NCI-H82 (cell line): ENCODE results near the gene LLCFC1.
"Not testable (repeated sequence)": the region's sequence is repeated elsewhere in the genome, so short reads cannot be mapped to it uniquely, and the experiment has no call there.

Source experiments
- DNase-seq: peaks from one replicate; lab custom pipeline; 2025; lab: John Stamatoyannopoulos, UW

Gene LLCFC1

DNA sequence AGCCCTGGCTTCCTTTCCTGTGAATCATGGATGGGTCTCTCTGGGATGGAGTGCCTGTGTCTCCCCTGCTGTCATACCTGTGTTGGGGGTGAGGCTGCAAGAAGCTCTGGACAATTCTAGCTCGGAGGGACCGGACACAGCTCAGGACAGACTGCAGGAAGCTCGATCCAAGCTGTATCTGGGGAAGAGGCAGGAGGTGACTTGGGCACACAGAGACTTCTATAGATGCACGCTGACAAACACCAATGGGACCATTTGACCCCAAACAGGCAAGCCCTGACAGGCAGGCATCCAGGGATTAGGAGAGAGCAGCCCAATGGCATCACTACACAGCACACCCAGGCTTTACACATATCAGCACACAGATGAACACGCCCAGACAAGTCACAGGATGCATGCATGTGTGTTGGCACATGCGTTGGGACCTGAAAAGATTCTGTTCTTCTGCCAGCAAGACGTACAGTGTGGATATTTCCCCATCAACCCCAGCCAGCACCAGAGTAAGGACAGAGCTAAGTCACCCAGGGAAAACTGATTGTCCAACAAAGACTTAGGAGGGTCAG, 4.5 kb downstream of the LLCFC1 start:
- DNase-seq, result no peak

DNA sequence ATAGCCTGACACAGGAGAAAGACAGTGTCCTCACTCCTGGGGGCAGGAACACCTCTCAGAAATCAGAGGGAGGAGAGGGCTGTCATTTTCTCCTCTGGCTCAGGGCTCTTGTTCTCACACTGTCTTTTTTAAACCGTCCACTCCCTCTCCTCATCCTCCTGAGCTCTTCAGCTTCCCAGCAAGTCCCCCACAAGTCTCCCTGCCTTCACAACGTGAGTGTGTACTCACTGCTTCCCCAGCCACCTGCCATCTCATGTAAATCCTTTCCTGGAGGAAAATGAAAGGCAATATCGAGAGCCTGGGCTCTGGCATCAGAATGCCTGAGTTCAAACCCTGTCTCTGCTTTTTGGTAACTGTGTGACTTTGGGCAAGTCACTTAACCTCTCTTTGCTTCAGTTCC, 5.7 kb downstream of the LLCFC1 start:
- no peak for DNase-seq

DNA sequence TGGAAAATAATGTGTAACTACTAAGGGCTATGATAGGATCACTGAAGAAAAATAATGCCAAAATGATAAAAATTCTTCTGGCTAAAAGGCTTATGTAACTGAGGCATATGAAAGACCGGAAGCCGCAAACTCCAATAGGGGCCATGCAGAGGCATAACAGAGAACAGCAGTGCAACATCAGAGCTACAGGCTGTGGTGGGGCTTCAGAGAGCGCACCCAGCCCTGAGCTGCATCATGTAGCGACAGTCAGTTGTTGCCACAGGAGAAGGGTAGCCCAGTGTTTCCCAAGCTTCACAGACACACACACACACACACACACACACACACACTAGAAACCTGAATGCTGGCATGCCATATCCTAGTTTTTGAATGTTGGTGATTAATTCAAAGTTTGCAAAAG, 9.3 kb downstream of the LLCFC1 start:
- DNase-seq, result no peak

DNA sequence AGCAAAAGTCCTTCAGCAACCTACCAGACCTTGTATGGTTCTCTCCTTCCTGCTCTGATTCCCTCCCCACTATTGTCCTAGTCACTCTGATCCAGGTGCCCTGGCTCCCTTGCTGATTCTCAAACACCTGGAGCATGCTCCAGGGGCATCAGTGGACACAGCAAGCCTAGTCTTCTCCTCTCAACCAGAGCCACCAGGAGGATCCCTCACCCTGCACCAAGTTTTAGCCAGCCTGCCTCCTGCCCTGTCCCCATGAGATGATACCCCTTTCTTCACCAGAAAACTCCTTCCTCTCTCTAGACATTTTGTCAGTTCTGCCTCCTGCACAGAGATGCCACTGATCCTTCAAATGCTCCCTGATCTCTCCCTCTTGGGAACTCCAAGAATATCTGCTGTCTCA, 11.0 kb downstream of the LLCFC1 start:
- no peak for DNase-seq

DNA sequence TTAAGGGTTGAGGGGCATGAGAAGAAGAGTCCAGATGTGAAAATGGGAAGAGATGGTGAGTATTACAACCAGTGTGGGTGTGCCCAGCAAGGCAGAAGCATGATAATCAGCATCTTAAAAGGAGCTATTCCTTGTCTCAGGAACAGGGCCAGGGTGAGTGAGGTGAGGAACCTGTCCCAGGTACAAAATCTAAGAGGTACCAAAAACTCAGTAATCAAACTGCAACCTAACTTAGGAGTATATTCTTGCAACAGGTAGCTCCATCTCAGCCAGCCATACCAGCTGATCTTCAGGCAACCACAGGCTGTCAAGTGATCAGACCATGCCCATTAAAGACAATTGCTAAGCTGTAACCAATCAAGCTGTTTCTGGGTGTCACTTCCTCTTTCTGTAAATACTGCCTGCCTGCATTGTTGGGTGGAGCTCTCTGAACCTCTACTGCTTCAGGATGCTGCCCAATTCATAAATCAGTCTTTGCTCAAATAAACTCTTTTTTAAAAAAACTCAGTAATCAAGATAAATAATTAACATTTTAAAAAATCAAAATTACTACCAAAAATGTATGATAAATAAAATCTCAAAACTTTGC, 15.5 kb downstream of the LLCFC1 start:
- DNase-seq, result peak; percentile 18

DNA sequence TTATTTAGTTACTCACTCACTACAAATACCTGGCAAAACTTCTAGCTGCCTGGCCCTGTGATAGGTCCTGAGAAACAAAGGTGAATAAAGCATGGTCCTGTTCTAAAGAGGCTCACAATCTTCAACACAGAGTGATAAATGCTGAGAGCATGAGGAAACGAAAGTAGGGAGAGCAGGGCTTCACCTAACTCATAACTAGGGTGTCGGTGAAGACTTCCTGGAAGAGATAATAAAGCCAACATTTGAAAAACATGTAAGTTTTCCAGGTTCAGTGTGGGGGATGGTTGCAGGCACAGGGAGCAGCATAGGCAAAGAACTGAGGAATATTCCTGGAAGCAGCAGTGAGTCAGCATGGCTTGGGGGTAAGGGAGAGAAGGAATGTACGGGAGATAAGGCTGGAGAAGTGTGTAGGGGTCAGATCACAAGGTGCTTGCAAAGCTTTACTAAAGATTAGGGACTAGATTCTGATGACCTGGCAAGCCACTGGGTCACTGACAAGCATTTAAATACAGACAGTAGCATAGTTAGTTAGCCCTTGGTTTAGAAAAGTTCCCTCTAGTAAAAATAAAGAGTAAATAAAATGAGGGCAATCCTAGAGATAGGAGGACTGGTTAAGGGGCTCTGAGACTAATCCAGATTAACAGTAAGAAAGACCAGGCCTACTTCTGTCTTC, 17.8 kb downstream of the LLCFC1 start:
- peak; percentile 37 for DNase-seq

DNA sequence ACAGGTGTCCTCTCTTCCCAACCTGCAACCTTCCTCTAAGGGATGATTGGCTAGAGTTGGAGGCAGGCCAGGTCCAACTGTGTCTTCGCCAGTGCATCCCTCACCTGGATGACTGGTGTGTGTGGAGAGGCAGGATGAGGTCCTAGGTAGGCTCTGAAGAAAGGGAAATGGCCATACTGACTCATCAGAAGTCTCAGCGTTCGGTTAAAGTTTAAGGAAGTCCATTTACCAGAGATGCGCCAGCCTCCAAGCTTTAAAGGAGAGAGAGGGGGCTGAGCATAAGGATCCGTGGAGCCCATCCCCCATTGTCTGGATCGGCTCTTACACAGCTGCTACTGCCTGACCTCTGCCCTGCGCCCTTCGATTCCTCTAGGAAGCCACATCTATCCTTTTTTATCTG, 18.4 kb downstream of the LLCFC1 start:
- DNase-seq, result peak; percentile 42

DNA sequence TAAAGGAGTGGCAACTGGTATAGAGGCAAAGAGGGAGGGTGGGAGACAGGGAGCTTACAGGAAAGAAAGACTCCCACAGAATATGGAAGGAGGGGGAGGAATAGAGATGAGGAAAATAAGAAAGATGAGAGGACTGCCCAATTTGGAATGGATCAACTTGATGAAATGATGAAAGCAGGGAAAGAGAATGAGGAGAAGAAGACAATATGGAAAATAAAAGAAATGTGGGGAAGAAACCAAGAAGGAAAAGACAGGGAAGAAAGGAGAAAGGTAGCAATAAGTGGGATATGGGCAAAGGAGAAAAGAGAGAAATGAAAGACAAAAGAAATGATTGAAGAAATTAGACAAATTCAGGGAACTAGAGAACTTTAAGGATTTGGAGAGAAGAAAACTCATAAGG, 19.9 kb downstream of the LLCFC1 start:
- DNase-seq, result no peak

DNA sequence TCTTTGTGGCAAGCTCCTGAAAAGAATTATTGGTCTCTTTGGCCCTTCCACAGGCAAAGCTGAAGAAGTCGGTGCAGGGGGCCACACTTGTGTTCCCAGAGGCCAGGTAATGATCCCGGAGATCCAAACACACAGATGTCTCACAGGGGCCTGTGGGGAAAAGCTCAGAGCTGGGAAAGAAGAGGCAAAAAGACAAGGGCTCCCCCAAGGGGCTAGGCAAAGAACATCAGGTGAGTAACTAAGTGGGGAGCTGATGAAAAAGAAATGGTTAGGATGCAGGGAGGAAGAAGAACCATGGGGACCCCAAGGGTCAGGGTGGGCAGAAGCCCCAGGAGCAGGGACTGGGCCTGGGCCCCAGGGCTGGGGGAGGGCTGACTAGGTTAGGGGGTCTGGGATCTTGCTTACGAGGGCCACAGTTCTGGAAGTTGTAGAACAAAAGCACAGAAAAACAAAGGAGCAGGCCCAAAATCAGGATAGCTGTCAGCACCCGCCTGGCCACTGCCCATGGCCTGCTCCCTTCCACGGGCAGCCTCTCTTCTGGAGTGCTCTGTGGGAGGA, 21.8 kb downstream of the LLCFC1 start:
- DNase-seq, result peak; percentile 30

DNA sequence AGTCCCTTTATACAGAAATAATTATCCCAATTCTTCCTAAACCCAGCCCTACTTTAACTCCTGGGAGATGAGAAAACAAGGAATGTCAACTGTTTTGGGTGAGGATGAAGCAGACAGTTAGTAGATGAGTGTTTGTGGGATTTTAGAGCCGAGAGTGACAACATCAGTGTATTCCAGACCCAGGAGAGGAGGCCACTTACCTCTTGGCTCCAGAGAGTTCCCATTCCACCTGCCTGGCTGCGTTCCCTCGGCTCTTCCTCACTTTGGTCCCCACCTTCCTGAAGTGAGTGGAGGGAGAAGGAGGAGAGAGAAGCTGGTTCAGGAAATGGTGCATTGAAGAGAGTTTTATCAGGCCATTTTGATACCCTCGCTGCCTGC, 22.3 kb downstream of the LLCFC1 start:
- DNase-seq, result no peak

DNA sequence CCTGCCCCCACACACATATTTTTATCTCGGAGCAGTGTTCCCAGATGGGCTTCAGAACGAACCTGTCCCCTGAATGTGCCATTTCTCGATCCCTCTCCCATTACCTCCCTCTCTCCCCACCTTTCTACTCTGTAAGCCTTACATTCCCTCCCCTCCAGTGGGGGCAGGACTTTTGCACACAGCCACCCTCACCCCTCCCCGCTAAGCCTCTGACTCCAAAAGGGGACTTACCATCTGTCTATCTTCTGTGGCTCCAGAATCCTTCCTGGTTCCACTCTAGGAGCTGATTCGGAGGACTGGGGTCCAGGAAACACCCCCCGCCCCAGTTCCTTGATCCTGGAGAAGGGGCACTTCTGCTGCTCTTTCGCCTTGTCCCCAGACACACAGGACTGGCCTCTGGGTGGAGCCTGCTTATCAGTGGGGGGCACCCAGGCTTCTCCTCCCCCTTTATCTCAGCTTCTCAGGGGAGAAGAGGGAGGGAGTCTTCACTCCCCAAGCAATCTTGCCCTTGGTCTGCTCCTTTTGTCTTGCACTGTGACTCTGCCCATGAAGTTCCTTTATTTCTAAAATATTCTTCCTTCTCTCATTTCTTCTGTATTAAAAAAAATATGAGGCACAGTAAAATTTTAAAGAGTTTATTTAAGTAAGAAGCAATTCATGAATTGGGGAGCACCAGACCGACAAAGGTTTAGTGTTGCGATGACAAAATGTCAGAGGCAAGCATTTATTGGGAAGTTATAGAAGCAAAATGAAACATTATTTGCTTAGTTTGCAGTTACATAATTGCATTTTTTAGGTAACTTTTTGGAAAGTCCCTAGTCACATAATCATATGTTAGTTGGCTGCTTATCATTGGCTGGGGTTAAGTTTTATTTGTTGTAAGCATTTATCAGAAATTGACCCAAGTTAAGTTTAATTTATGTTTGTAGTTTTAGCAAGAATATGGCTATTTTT, 23.0 kb downstream of the LLCFC1 start, which contains the start of gene KEL:
KEL (minus strand) TSS at position 391 of the 954 bp plus-strand sequence; CDS start at position 234, 157 bp downstream.
- peak; percentile 92 for DNase-seq

DNA sequence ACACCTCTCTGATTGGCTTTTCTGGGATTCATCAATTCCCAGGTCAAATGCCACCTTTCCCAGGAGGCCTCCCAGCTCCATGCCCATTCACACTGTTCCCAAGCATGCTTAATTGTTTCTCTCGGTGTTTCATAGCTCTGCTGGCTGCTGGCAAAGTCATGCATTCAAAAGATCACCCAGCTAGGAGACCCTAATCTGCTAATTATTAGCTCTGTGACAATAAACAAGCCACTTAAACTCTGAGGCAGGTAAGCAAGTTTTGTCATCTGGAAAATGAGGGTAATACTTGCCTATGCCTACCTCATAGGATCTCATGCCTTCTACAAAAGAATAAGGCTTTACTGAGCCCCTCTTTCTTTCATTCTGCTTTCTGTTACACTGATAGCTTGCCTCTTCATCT, 23.7 kb downstream of the LLCFC1 start:
- peak; percentile 10 for DNase-seq

DNA sequence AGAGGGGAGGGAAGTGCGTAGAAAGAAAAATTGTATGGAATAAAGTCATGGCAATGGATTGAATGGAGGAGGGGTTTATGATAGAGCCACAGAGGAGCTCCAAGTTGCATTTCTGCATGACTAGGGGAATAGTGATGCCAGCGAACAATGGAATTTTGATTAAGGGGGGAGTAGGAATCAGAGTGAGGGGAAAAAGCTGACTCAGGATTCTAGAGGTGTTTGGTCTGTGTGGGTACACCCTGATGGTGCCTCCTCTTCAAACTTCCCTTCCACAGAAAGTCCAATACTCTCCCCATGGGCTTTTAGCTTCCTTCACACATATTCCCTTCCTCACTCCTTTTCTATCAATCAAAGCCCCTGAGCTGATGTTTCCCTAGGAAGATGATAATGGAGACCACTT, 24.7 kb downstream of the LLCFC1 start:
- DNase-seq, result no peak

DNA sequence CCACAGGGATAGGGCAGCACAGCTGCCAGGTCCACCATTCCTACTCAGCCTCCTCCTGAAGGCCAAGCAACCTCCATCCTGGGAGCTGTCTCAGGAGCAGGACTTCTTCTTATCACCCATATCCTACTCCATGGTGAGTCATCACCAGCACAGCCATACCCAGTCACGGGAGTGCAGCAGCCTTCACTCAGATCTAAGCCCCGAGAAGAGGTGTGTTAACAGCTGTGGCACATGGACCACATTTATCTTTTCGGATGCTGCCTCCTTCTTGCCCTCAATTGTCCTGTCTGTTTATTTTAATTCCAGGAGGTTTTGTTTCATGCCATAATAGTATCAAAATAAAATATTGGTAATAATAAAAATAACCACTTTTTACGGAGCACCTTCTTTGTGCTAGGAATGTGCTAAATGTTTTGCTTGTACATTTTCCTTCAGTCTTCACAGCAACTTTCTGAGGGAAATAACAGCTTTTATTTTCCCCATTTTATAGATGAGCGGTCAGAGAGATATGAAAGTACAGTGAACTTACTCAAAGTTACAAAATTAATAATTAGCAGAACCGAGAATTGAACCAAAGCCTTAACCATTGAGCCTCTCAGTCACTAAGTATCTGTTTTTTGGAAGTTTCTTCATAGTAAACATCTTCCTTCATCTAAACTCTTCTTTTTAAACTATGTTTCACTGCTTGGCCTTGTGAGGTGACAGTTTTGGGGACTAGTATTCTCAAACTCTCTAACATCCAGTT, 25.4 kb downstream of the LLCFC1 start:
- no peak for DNase-seq

DNA sequence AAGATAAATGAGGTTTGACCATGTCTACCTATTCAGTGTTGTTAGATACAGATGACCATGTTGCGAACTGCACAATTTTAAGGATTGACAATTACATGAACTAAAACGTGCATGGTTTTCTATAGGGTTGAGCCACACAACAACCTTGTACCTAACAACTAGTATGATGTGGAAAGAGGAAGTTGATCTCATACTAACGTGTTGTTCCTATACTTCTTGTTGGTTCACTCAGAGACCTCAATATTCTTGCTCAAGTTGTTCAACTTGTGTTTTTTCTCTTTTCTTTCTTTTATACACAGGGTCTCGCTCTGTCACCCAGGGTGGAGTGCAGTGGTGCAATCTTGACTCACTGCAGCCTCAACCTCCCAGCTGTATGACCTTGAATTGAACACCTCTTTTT, 28.9 kb downstream of the LLCFC1 start:
- no peak for DNase-seq

DNA sequence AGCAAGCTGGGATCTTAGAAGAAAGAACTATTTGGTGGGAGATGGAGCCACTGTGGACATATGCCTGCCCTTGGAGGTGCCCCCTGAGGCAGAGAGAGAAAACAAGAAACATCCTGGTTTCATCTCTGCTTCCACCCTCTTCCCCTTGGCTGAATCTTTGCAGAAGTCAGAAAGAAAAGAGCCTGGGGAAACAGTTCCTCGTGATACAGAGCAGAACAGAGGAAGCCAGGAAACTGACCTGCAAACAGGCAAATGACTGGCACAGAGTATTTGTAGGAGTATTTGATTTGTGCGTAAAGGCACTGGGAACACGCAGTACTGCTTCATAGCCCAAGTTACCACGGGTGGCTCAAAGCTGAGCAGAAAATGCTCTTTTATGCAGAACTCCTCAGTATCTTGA, 29.9 kb downstream of the LLCFC1 start:
- DNase-seq, result no peak

DNA sequence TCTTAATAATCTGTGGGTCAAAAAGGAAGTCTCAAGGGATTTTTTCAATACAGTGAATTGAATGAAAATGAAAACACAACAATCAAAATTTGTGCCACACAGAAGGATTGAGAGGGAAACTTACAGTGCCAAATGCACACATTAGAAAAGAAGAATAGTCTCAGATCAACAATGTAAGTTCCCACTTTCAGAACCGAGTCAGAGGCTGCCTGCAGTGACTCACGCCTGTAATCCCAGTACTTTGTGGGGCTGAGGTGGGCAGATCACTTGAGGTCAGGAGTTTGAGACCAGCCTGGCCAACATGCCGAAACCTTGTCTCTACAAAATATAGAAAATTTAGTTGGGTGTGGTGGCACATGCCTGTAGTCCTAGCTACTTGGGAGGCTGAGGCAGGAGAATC, 35.3 kb downstream of the LLCFC1 start:
- no peak for DNase-seq

DNA sequence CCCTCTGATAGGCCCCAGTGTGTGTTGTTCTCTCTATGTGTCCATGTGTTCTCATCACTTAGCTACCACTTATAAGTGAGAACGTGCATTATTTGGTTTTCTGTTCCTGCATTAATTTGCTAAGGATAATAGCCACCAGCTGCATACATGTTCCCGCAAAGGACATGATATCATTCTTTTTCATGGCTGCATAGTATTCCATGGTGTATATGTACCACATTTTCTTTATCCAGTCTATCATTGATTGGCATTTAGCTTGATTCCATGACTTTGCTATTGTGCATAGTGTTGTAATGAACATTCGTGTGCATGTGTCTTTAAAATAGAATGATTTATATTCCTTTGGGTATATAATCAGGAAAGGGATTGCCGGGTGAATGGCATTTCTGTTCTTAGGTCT, 39.1 kb downstream of the LLCFC1 start:
- DNase-seq, result not testable (repeated sequence)

DNA sequence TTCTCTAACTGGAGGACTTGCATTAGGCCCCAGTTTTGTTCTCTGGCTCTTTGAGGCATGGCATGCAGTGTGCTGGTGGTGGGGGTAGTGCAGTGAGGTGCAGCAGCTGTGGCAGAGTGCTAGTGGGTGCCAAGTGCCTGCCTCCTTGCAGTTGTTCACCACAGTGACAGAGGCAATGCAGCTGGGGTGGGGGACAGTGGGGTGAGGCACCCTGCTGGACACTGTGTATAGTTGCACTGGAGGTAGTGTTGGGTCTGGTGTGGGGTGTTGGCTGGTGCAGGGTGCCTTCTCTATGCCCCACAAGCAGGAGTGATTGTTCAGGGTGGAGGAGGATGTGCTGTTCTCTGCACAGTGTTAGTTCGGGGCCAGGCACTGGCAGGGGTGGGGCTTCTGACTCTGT, 44.5 kb downstream of the LLCFC1 start:
- no peak for DNase-seq

DNA sequence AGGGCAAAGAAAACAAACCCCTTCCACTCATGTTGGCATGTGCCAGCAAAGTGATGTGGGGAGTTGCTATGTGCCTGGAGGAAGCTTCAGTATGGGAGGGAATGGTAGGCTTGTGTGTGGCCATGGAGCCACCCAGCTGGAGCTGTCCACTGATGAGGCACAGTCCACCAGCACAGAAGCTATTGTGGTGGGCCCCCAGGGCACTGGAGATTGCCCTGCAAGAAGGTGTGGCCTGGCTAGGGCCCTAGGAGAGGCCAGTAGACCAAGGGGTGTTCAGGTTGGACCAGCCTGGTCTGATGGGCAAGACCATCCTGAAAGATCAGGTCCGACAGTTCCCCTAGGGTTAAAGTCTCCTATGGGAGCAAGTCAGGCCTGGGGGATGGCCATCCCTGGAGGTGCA, 45.0 kb downstream of the LLCFC1 start:
- no peak for DNase-seq
